ENCODE measurements around the gene MKKS. TPM values are rescaled to one million over a fixed set of nuclear protein-coding genes. Genes with fewer than 3 reads are reported as not detected.

MKKS gene
- total RNA-seq, 2 donors from 2014 or later, result 13.2 to 13.8 TPM

GRCh38 chr20:10369723-10370090 is 64.3 kb downstream of the MKKS start:
- no peaks in the 10 kb centered on the region for H3K4me1 Mint-ChIP-seq
- no peaks in the 10 kb centered on the region for H3K27me3 Mint-ChIP-seq (ENCODE audit: insufficient read depth)
- no peak for TF ChIP-seq CTCF (conservative IDR thresholded peaks at IDR 0.05)
- no peaks in the 10 kb centered on the region for H3K27me3 ChIP-seq (ENCODE audit: control insufficient read depth, insufficient read depth, low read length, poor library complexity, severe bottlenecking)
- no peaks in the 10 kb centered on the region for H3K4me1 ChIP-seq (ENCODE audit: control insufficient read depth, insufficient read depth, low read length)
- no peak overlapping the region for H3K4me3 Mint-ChIP-seq
- no peak overlapping the region for H3K9ac ChIP-seq (ENCODE audit: extremely low read depth, low read length, poor library complexity, severe bottlenecking)
- peaks cover 9% of the 10 kb centered on the region for H3K9me3 Mint-ChIP-seq
- H3K4me3 ChIP-seq (ENCODE audit: low read length), result no peak overlapping the region
- no peaks in the 10 kb centered on the region for H3K36me3 ChIP-seq (ENCODE audit: control insufficient read depth, insufficient read depth, low read length)
- no peaks in the 10 kb centered on the region for H3K9me3 ChIP-seq (ENCODE audit: control insufficient read depth, low read length)
- no peak for DNase-seq
- H3K27ac Mint-ChIP-seq, result no peak overlapping the region
- H3K27ac ChIP-seq (ENCODE audit: low read depth, low read length), result no peak overlapping the region
- WGBS, 2 experiments (ENCODE audit: insufficient coverage in 1 of 2, insufficient read length in 1 of 2), result 87 to 92% methylated on average over 3 to 4 of the region's 4 CpGs
- no peaks in the 10 kb centered on the region for H3K36me3 Mint-ChIP-seq (ENCODE audit: low read depth)

- Histone ChIP-seq H3K9ac (ENCODE audit: extremely low read depth, low read length, poor library complexity, severe bottlenecking) (no peak overlapping the region), H3K4me1 (ENCODE audit: control insufficient read depth, insufficient read depth, low read length) (no peaks in the 10 kb centered on the region), H3K27ac (ENCODE audit: low read depth, low read length) (no peak overlapping the region), H3K27me3 (ENCODE audit: control insufficient read depth, insufficient read depth, low read length, poor library complexity, severe bottlenecking) (no peaks in the 10 kb centered on the region), H3K4me3 (ENCODE audit: low read length) (no peak overlapping the region), H3K36me3 (ENCODE audit: control insufficient read depth, insufficient read depth, low read length) (no peaks in the 10 kb centered on the region), H3K9me3 (ENCODE audit: control insufficient read depth, low read length) (no peaks in the 10 kb centered on the region)
- WGBS, 2 experiments (ENCODE audit: insufficient coverage in 1 of 2, insufficient read length in 1 of 2), result 97 to 100% methylated on average over 2 to 3 of the region's 3 CpGs
- no peak overlapping the region for H3K27ac Mint-ChIP-seq
- no peak overlapping the region for H3K4me3 Mint-ChIP-seq
- no peak for TF ChIP-seq CTCF (conservative IDR thresholded peaks at IDR 0.05)
- H3K4me1 Mint-ChIP-seq, result no peaks in the 10 kb centered on the region
- peaks cover 5% of the 10 kb centered on the region for H3K9me3 Mint-ChIP-seq
- no peaks in the 10 kb centered on the region for H3K27me3 Mint-ChIP-seq (ENCODE audit: insufficient read depth)
- no peak for DNase-seq
- no peaks in the 10 kb centered on the region for H3K36me3 Mint-ChIP-seq (ENCODE audit: low read depth)
Observed at GRCh38 chr20:10368702-10369041, 65.3 kb downstream of the MKKS start.

GRCh38 chr20:10367943-10368701 is 65.9 kb downstream of the MKKS start:
- no peaks in the 10 kb centered on the region for H3K27me3 ChIP-seq (ENCODE audit: control insufficient read depth, insufficient read depth, low read length, poor library complexity, severe bottlenecking)
- 90 to 91% methylated on average over 7 to 12 of the region's 12 CpGs for WGBS, 2 experiments (ENCODE audit: insufficient coverage in 1 of 2, insufficient read length in 1 of 2)
- no peak for TF ChIP-seq CTCF (conservative IDR thresholded peaks at IDR 0.05)
- no peaks in the 10 kb centered on the region for H3K9me3 ChIP-seq (ENCODE audit: control insufficient read depth, low read length)
- H3K36me3 Mint-ChIP-seq (ENCODE audit: low read depth), result no peaks in the 10 kb centered on the region
- peaks cover under 1% of the 10 kb centered on the region for H3K9me3 Mint-ChIP-seq
- no peak overlapping the region for H3K27ac Mint-ChIP-seq
- H3K9ac ChIP-seq (ENCODE audit: extremely low read depth, low read length, poor library complexity, severe bottlenecking), result no peak overlapping the region
- H3K4me1 ChIP-seq (ENCODE audit: control insufficient read depth, insufficient read depth, low read length), result no peaks in the 10 kb centered on the region
- no peaks in the 10 kb centered on the region for H3K36me3 ChIP-seq (ENCODE audit: control insufficient read depth, insufficient read depth, low read length)
- H3K4me1 Mint-ChIP-seq, result no peaks in the 10 kb centered on the region
- H3K27me3 Mint-ChIP-seq (ENCODE audit: insufficient read depth), result no peaks in the 10 kb centered on the region
- H3K4me3 Mint-ChIP-seq, result no peak overlapping the region
- H3K4me3 ChIP-seq (ENCODE audit: low read length), result no peak overlapping the region
- DNase-seq, result no peak
- no peak overlapping the region for H3K27ac ChIP-seq (ENCODE audit: low read depth, low read length)

Measured in endodermal cell (in vitro differentiated cells).